GM12878 (cell line): ENCODE measurements around the gene MACF1. TPM values are rescaled to one million over a fixed set of nuclear protein-coding genes. Genes with fewer than 3 reads are reported as not detected.
A peak's percentile ranks its signal among the peaks of the same experiment; 100 is the strongest.

Source experiments
- ATAC-seq: fragments of 200-7000 bp; cut with Tn5 transposase; 3 replicates; pipeline ENCODE4 v1.9.1; 2020; ENCODE audit warnings: mild to moderate bottlenecking, moderate library complexity
- BruUV-seq: library from RNA; stranded (reverse); fragments of 400-500 nt; replicated peaks from 2 replicates; lab custom pipeline; 2021; lab: Mats Ljungman, UMichigan
- CTCF ChIA-PET: fragments of 300-600 bp; sonication (Branson Sonifier 250); formaldehyde crosslinking; extraction: SDS; loops from one replicate; lab custom pipeline; 2021; ENCODE audit warnings: inconsistent platforms; lab: Yijun Ruan, JAX
- POLR2A ChIA-PET: fragments of 350-600 bp; formaldehyde crosslinking; extraction: SDS; loops from one replicate; lab custom pipeline; 2021; ENCODE audit warnings: inconsistent platforms; lab: Charles Lee
- RAD21 ChIA-PET: fragments of 300-600 bp; sonication (Branson Sonifier 250); formaldehyde crosslinking; loops from one replicate; lab custom pipeline; 2023; ENCODE audit warnings: antibody characterized with exemption; ENCODE audit not compliant: unreplicated experiment; lab: Charles Lee
- SMC1A ChIA-PET: fragments of 300-600 bp; sonication (Branson Sonifier 250); formaldehyde crosslinking; loops from one replicate; lab custom pipeline; 2023; ENCODE audit not compliant: unreplicated experiment, uncharacterized antibody; lab: Charles Lee
- DNase-seq: peaks from one replicate; pipeline ENCODE4 v3.0.0-alpha.2; 2011; ENCODE audit warnings: low read depth, low spot score
- FAIRE-seq: peaks from 3 replicates; lab custom pipeline; 2011; peaks lifted over from hg19 to GRCh38; lab: Jason Lieb, UNC
- H2AFZ ChIP-seq: 2 replicates; pipeline ENCODE4 v1.6.0; 2011; ENCODE audit warnings: low read depth, low read length, control low read depth; ENCODE audit not compliant: control insufficient read depth
- H3K27ac ChIP-seq: 2 replicates; pipeline ENCODE4 v1.5.1; 2011; ENCODE audit warnings: control low read depth; ENCODE audit not compliant: control insufficient read depth, insufficient read depth
- H3K27me3 ChIP-seq, 2 experiments: replicated peaks in 1 of 2; 2 replicates each; pipeline versions ENCODE4 v1.6.0 to v1.6.1; 2011; ENCODE audit warnings: low read length in 1 of 2; ENCODE audit not compliant: control insufficient read depth in 2 of 2, insufficient read depth in 2 of 2
- H3K36me3 ChIP-seq, 2 experiments: 2 replicates each; pipeline ENCODE4 v1.5.1; 2011; ENCODE audit warnings: low read length in 1 of 2; ENCODE audit not compliant: control insufficient read depth in 2 of 2, insufficient read depth in 2 of 2
- H3K4me1 ChIP-seq: 2 replicates; pipeline ENCODE4 v1.6.1; 2011; ENCODE audit warnings: mild to moderate bottlenecking, low read length, moderate library complexity, mixed read lengths; ENCODE audit not compliant: control insufficient read depth, insufficient read depth
- H3K4me2 ChIP-seq: 2 replicates; pipeline ENCODE4 v1.6.0; 2011; ENCODE audit warnings: control low read depth; ENCODE audit not compliant: control insufficient read depth, insufficient read depth
- H3K4me3 ChIP-seq: fragments of 200-600 bp; sonication (generic); 2 replicates; pipeline ENCODE4 v1.5.1; 2016
- H3K79me2 ChIP-seq: 2 replicates; pipeline ENCODE4 v1.6.0; 2011; ENCODE audit warnings: low read length; ENCODE audit not compliant: control insufficient read depth, insufficient read depth
- H3K9ac ChIP-seq: 2 replicates; pipeline ENCODE4 v1.8.0; 2011; ENCODE audit warnings: low read length, control low read depth, mixed read lengths; ENCODE audit not compliant: control insufficient read depth, insufficient read depth
- H3K9me3 ChIP-seq: replicated peaks from 3 replicates; pipeline ENCODE4 v1.5.1; 2011; ENCODE audit warnings: mild to moderate bottlenecking, low read length; ENCODE audit not compliant: control insufficient read depth, insufficient read depth
- H4K20me1 ChIP-seq: 2 replicates; pipeline ENCODE4 v1.6.0; 2011; ENCODE audit not compliant: control insufficient read depth, insufficient read depth
- BRCA1 ChIP-seq: IDR thresholded peaks from 2 replicates; pipeline ENCODE4 v1.6.1; 2011; ENCODE audit warnings: low read depth, low read length, improper control_type of control experiment
- CBX5 ChIP-seq: sonication (generic); IDR thresholded peaks from 2 replicates; pipeline ENCODE4 v1.6.1; 2016; ENCODE audit warnings: low read depth, moderate library complexity, mild to moderate bottlenecking, inconsistent platforms
- HCFC1 ChIP-seq: fragments of 150-350 bp; IDR thresholded peaks from 2 replicates; pipeline ENCODE4 v1.6.1; 2014; ENCODE audit warnings: low read length
- IKZF2 ChIP-seq, 2 experiments: fragments of 450-650 bp; IDR thresholded peaks; 2 replicates each; pipeline ENCODE4 v1.6.1; 2017; ENCODE audit warnings: mild to moderate bottlenecking in 2 of 2, moderate library complexity in 2 of 2
- IRF4 ChIP-seq: IDR thresholded peaks from 2 replicates; pipeline ENCODE4 v1.6.1; 2011; ENCODE audit warnings: low read depth, low read length
- IRF5 ChIP-seq: fragments of 450-650 bp; IDR thresholded peaks from 2 replicates; pipeline ENCODE4 v1.6.1; 2017; ENCODE audit warnings: borderline replicate concordance
- JUNB ChIP-seq: IDR thresholded peaks from 2 replicates; pipeline ENCODE4 v1.6.1; 2016; ENCODE audit warnings: antibody characterized with exemption, mild to moderate bottlenecking
- KLF5 ChIP-seq: fragments of 450-650 bp; IDR thresholded peaks from 2 replicates; pipeline ENCODE4 v1.6.1; 2014; ENCODE audit warnings: mild to moderate bottlenecking; ENCODE audit not compliant: partially characterized antibody
- LARP7 ChIP-seq: fragments of 450-650 bp; IDR thresholded peaks from 2 replicates; pipeline ENCODE4 v1.6.1; 2017; ENCODE audit warnings: mild to moderate bottlenecking
- NFXL1 ChIP-seq: fragments of 450-650 bp; IDR thresholded peaks from 2 replicates; pipeline ENCODE4 v1.6.1; 2017; ENCODE audit warnings: antibody characterized with exemption, mild to moderate bottlenecking, borderline replicate concordance
- RB1 ChIP-seq: fragments of 450-650 bp; formaldehyde crosslinking; IDR thresholded peaks from 2 replicates; pipeline ENCODE4 v1.6.1; 2017; ENCODE audit warnings: mild to moderate bottlenecking, borderline replicate concordance
- RBBP5 ChIP-seq: fragments of 200-600 bp; sonication (generic); conservative IDR thresholded peaks from 2 replicates; pipeline ENCODE4 v1.6.1; 2016
- SIX5 ChIP-seq: IDR thresholded peaks from 2 replicates; pipeline ENCODE4 v1.6.1; 2011; ENCODE audit warnings: mild to moderate bottlenecking, low read depth, low read length, moderate library complexity; ENCODE audit not compliant: severe bottlenecking
- SRF ChIP-seq, 2 experiments: IDR thresholded peaks; 2 replicates each; pipeline ENCODE4 v1.6.1; 2011; ENCODE audit warnings: low read depth in 2 of 2, low read length in 2 of 2, mild to moderate bottlenecking in 1 of 2, moderate library complexity in 1 of 2
- TARDBP ChIP-seq: IDR thresholded peaks from 2 replicates; pipeline ENCODE4 v1.6.1; 2016; ENCODE audit warnings: borderline replicate concordance
- TCF3 ChIP-seq: IDR thresholded peaks from 2 replicates; pipeline ENCODE4 v1.6.1; 2012; ENCODE audit warnings: low read depth, mild to moderate bottlenecking, low read length, borderline replicate concordance; ENCODE audit not compliant: insufficient read depth
- ZSCAN29 ChIP-seq: fragments of 450-650 bp; IDR thresholded peaks from 2 replicates; pipeline ENCODE4 v1.6.1; 2017; ENCODE audit warnings: mild to moderate bottlenecking, moderate library complexity
- WGBS: methylation state at CpG from one replicate; pipeline ENCODE4 v1.1.6; 2016; ENCODE audit warnings: low lambda C conversion rate; ENCODE audit not compliant: insufficient replicate concordance, insufficient coverage; ENCODE audit errors: missing lambda C conversion rate; 5-methylcytosine and 5-hydroxymethylcytosine counted together
- in situ Hi-C: fragments of 300-500 bp; cut with MboI; formaldehyde crosslinking; loops from 9 replicates; pipeline ENCODE4 v1.14.3; 2018; ENCODE audit warnings: mixed read lengths
- intact Hi-C: fragments of 100-400 bp; cut with micrococcal nuclease; formaldehyde crosslinking; loops from one replicate; pipeline ENCODE4 v1.14.2; 2022; ENCODE audit not compliant: unreplicated experiment
- polyA plus RNA-seq, 11 experiments: library from polyadenylated mRNA; depleted of rRNA in 4 of 11; unstranded in 6 of 11; stranded (reverse) in 5 of 11; fragments of >200 nt; fragmentation: Nextera tagmentation in 4 of 11; fragmentation: Illumina TruSeq in 1 of 11; extraction: Ambion mirVana in 4 of 11; extraction: Trizol in 1 of 11; gene quantifications; 1 replicate in 1 of 11; 2 replicates in 10 of 11; pipeline versions ENCODE4 v1.2.1 to v1.2.3, GENCODE V29; 2011 to 2016; ENCODE audit warnings: inconsistent platforms in 2 of 11, missing spikeins in 2 of 11, low read depth in 1 of 11
- total RNA-seq, 4 experiments: library from RNA; depleted of rRNA in 3 of 4; stranded (reverse); fragments of >200 nt in 3 of 4; fragmentation: Illumina TruSeq in 1 of 4; extraction: Trizol in 1 of 4; gene quantifications; 2 replicates each; pipeline versions ENCODE4 v1.2.1 to v1.2.3, GENCODE V29; 2013 to 2021
- TF ChIP-seq, protein P1 (sequence below): fragments of 450-650 bp; IDR thresholded peaks from 2 replicates; pipeline ENCODE4 v1.6.1; 2017; ENCODE audit warnings: low read depth, mild to moderate bottlenecking, moderate library complexity
- TF ChIP-seq, protein P2 (sequence below): fragments of 150-350 bp; IDR thresholded peaks from 2 replicates; pipeline ENCODE4 v1.6.1; 2016; ENCODE audit warnings: low read depth, low read length

The MACF1 gene
- total and polyA plus RNA-seq, 10 of the 15 experiments (the other 5 are each of a cell fraction or from before 2014, with no cell fraction given), result 15.5 to 201 (median 76.9) TPM

- no peak for TF ChIP-seq ZSCAN29
- TF ChIP-seq HCFC1, result no peak
- TF ChIP-seq TARDBP, result no peak
- no peak for TF ChIP-seq JUNB
- no peak for TF ChIP-seq SIX5
- no peak for TF ChIP-seq NFXL1
- TF ChIP-seq SRF (IDR thresholded peaks at IDR 0.05; ENCODE audit: low read depth in 2 of 2, low read length in 2 of 2), result no peak
- TF ChIP-seq IRF4, result no peak
- no peak for TF ChIP-seq CBX5
- no peak for TF ChIP-seq BRCA1
- TF ChIP-seq IRF5, result no peak
- TF ChIP-seq LARP7, result no peak
- TF ChIP-seq, protein P1, sequence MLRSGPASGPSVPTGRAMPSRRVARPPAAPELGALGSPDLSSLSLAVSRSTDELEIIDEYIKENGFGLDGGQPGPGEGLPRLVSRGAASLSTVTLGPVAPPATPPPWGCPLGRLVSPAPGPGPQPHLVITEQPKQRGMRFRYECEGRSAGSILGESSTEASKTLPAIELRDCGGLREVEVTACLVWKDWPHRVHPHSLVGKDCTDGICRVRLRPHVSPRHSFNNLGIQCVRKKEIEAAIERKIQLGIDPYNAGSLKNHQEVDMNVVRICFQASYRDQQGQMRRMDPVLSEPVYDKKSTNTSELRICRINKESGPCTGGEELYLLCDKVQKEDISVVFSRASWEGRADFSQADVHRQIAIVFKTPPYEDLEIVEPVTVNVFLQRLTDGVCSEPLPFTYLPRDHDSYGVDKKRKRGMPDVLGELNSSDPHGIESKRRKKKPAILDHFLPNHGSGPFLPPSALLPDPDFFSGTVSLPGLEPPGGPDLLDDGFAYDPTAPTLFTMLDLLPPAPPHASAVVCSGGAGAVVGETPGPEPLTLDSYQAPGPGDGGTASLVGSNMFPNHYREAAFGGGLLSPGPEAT, result no peak
- no peak for TF ChIP-seq RB1
- no peak for TF ChIP-seq KLF5
- TF ChIP-seq, protein P2, sequence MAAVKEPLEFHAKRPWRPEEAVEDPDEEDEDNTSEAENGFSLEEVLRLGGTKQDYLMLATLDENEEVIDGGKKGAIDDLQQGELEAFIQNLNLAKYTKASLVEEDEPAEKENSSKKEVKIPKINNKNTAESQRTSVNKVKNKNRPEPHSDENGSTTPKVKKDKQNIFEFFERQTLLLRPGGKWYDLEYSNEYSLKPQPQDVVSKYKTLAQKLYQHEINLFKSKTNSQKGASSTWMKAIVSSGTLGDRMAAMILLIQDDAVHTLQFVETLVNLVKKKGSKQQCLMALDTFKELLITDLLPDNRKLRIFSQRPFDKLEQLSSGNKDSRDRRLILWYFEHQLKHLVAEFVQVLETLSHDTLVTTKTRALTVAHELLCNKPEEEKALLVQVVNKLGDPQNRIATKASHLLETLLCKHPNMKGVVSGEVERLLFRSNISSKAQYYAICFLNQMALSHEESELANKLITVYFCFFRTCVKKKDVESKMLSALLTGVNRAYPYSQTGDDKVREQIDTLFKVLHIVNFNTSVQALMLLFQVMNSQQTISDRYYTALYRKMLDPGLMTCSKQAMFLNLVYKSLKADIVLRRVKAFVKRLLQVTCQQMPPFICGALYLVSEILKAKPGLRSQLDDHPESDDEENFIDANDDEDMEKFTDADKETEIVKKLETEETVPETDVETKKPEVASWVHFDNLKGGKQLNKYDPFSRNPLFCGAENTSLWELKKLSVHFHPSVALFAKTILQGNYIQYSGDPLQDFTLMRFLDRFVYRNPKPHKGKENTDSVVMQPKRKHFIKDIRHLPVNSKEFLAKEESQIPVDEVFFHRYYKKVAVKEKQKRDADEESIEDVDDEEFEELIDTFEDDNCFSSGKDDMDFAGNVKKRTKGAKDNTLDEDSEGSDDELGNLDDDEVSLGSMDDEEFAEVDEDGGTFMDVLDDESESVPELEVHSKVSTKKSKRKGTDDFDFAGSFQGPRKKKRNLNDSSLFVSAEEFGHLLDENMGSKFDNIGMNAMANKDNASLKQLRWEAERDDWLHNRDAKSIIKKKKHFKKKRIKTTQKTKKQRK, result no peak
- TF ChIP-seq TCF3, result no peak
- no peak for TF ChIP-seq RBBP5
- TF ChIP-seq IKZF2 (IDR thresholded peaks at IDR 0.05), result no peak
- Histone ChIP-seq H2AFZ (no peak overlapping the region), H3K4me2 (peak overlapping the region; percentile 76), H3K9me3 (no peaks in the 10 kb centered on the region), H3K27me3 (no peaks in the 10 kb centered on the region), H3K9ac (peak overlapping the region; percentile 68), H3K79me2 (peaks cover 73% of the 10 kb centered on the region), H3K4me3 (peak overlapping the region; percentile 85), H3K27ac (peak overlapping the region; percentile 87), H3K36me3 (0 out of 4 replicates have a peak, but pooled peaks cover 0 to 2% of the 10 kb centered on the region in 2 experiments), H4K20me1 (no peaks in the 10 kb centered on the region), H3K4me1 (peaks cover 19% of the 10 kb centered on the region)
- in situ Hi-C loops, result no loop called here
- RAD21 ChIA-PET, result interaction anchor here (0.8 to 12.8 kb wide), 10 partner anchors 12 to 360 kb away, joined by 3 to 206 read pairs (median 20); partner anchors contain the start of gene MACF1
- WGBS, result 2% methylated on average over 4 of the region's 4 CpGs
- POLR2A ChIA-PET, result interaction anchor here (0.8 to 4.7 kb wide), 8 partner anchors 9 to 42 kb away, joined by 3 to 52 read pairs (median 6); partner anchors contain the start of gene MACF1
- intact Hi-C loops, result no loop called here
- SMC1A ChIA-PET, result interaction anchor here (0.9 to 13.6 kb wide), 13 partner anchors 10 to 109 kb away, joined by 3 to 253 read pairs (median 9); partner anchors contain the start of gene MACF1
- no TSS peak for BruUV-seq
- DNase-seq, result no peak
- CTCF ChIA-PET, result interaction anchor here (1.0 to 9.0 kb wide), 9 partner anchors 9 to 118 kb away, joined by 3 to 190 read pairs (median 13); partner anchors contain the start of gene MACF1
- no peak for FAIRE-seq
- ATAC-seq, result no peak
These were observed 12.3 kb downstream of the MACF1 start for GRCh38 chr1:39216771-39217170.
